Sigmoid colon (tissue), 4 donors: Measurements from ENCODE around the gene UBN1.

Experiments used
- CTCF ChIP-seq, 4 experiments: fragments of 450-650 bp in 3 of 4; fragments of 200-600 bp in 1 of 4; IDR thresholded peaks; one replicate each; pipeline ENCODE4 v1.5.1; 2016 to 2019; ENCODE audit warnings: antibody characterized with exemption in 4 of 4, mild to moderate bottlenecking in 3 of 4, moderate library complexity in 2 of 4
- EP300 ChIP-seq, 4 donors: sonication (generic); formaldehyde crosslinking; IDR thresholded peaks; one replicate each; pipeline ENCODE4 v1.6.1; 2017; ENCODE audit warnings: antibody characterized with exemption in 4 of 4
- POLR2A ChIP-seq, 2 donors: fragments of 450-650 bp; IDR thresholded peaks; one replicate each; pipeline ENCODE4 v1.6.1; 2016; ENCODE audit warnings: antibody characterized with exemption in 2 of 2, mild to moderate bottlenecking in 2 of 2, moderate library complexity in 2 of 2
- POLR2AphosphoS5 ChIP-seq, 4 donors: sonication (generic); formaldehyde crosslinking; IDR thresholded peaks; one replicate each; pipeline ENCODE4 v1.6.1; 2017; ENCODE audit warnings: antibody characterized with exemption in 4 of 4

- TF ChIP-seq POLR2AphosphoS5 (IDR thresholded peaks at IDR 0.05) (no peak), CTCF (IDR thresholded peaks at IDR 0.05) (no peak), POLR2A (IDR thresholded peaks at IDR 0.05) (no peak), EP300 (IDR thresholded peaks at IDR 0.05) (no peak)
Measured at GRCh38 chr16:4866586-4866985, 19.3 kb downstream of the UBN1 start.
